Heart right ventricle (tissue), 16 donors: ENCODE data around the gene FAM13B. TPM values are rescaled to one million over a fixed set of nuclear protein-coding genes. Genes with fewer than 3 reads are reported as not detected.

Experiments
- ATAC-seq, 8 donors: fragments of 200-7000 bp; cut with Tn5 transposase; one replicate each; pipeline ENCODE4 v1.9.1; 2020; ENCODE audit warnings: mild to moderate bottlenecking in 8 of 8, moderate library complexity in 8 of 8, moderate number of reproducible peaks in 1 of 8
- DNase-seq, 2 donors: peaks; one replicate each; pipeline ENCODE4 v3.0.0-alpha.2; 2020
- H3K27ac ChIP-seq, 10 donors: fragments of 200-600 bp; sonication (generic) in 2 of 10; one replicate each; pipeline versions ENCODE4 v1.5.0 to v1.8.0; 2020 to 2022; ENCODE audit warnings: mild to moderate bottlenecking in 3 of 10
- H3K27me3 ChIP-seq, 7 donors: fragments of 200-600 bp; one replicate each; pipeline ENCODE4 v1.8.0; 2021 to 2022; ENCODE audit warnings: mild to moderate bottlenecking in 2 of 7
- H3K36me3 ChIP-seq, 9 donors: fragments of 200-600 bp; sonication (generic) in 1 of 9; one replicate each; pipeline versions ENCODE4 v1.5.0 to v1.8.0; 2020 to 2022; ENCODE audit warnings: mild to moderate bottlenecking in 2 of 9
- H3K4me1 ChIP-seq, 9 donors: fragments of 200-600 bp; sonication (generic) in 1 of 9; one replicate each; pipeline versions ENCODE4 v1.5.0 to v1.8.0; 2020 to 2022; ENCODE audit warnings: mild to moderate bottlenecking in 4 of 9
- H3K4me3 ChIP-seq, 10 donors: fragments of 200-600 bp; sonication (generic) in 2 of 10; one replicate each; pipeline versions ENCODE4 v1.5.0 to v1.8.0; 2020 to 2022; ENCODE audit warnings: mild to moderate bottlenecking in 7 of 10, moderate library complexity in 2 of 10
- H3K9me3 ChIP-seq, 11 donors: fragments of 200-600 bp in 10 of 11; sonication (generic) in 2 of 11; one replicate each; pipeline versions ENCODE4 v1.5.0 to v1.8.0; 2013 to 2022; ENCODE audit warnings: mild to moderate bottlenecking in 2 of 11, control low read depth in 1 of 11, moderate library complexity in 1 of 11
- WGBS, 2 donors: extraction: QIAGEN DNeasy Blood & Tissue Kit; methylation state at CpG; one replicate each; pipeline ENCODE4 v1.1.7; 2013; ENCODE audit warnings: inconsistent platforms in 1 of 2; 5-methylcytosine and 5-hydroxymethylcytosine counted together
- intact Hi-C, 10 donors: fragments of 100-400 bp; cut with DNase I; formaldehyde crosslinking; loops; one replicate each; pipeline versions ENCODE4 v1.11.1 to v1.14.2; 2022
- long read RNA-seq, 3 donors: library from polyadenylated mRNA; unstranded; transcript quantifications; one replicate each; pipeline ENCODE4 v2.0.0, GENCODE V29; 2020 to 2021
- polyA plus RNA-seq, 2 donors: library from polyadenylated mRNA; stranded (reverse); fragments of 200-250 nt; gene quantifications; one replicate each; pipeline ENCODE4 v1.2.3, GENCODE V29; 2013
- total RNA-seq, 10 donors: library from RNA; stranded (reverse); fragmentation: NEBNext Ultra II Directional in 3 of 10; extraction: Animal tissue kit (Norgen Biotek cat#: 25700) in 3 of 10; gene quantifications; one replicate each; pipeline versions ENCODE4 v1.2.1 to v1.2.4, GENCODE V29; 2021 to 2023
- TF ChIP-seq, protein P1 (sequence below), 9 donors: fragments of 200-600 bp; sonication (generic) in 2 of 9; IDR thresholded peaks; one replicate each; pipeline versions ENCODE4 v1.5.0 to v1.8.0; 2021 to 2022; ENCODE audit warnings: antibody characterized with exemption in 9 of 9, mild to moderate bottlenecking in 5 of 9, moderate library complexity in 1 of 9
- donor health status: Arrhythmogenic right ventricular cardiomyopathy.
- donor health status: ischemic (EF 13 %, LVEDD 7.1; RV severe dilation, severe dysfunction).
- donor health status: healthy with polysubstance abuse.
- donor health status: DM: no; HTN: yes; CAD: no.
- donor health status: DM: no; HTN: no; CAD: no.
- donor health status: ischemic (EF 25% LVEDD 6.9; RV normal size, moderate dysfunction).
- donor health status: ischemic (EF 25% LVEDD 5.7; RV mildly dilated, moderate dysfunction).
- donor health status: healthy.
- donor health status: DM: yes; HTN: yes; CAD: no.
- donor health status: Ischemic cardiomyopathy.
- donor health status: ischemic (EF 35%, LVEDD 5.7; RV mildly dilated, moderate dysfunction).
- donor health status: nonischemic (EF 11% LVEDD 7.7; RV severe dilation, severe dysfunction).
- donor health status: DM: yes; HTN: yes; CAD: no.
- donor health status: PGD.
- donor health status: ischemic (EF 29% LVEDD 5.4; RV normal size, mild dysfunction).
- donor health status: nonischemic (EF 23%, LVEDD 6.1; RV moderate dilation, normal function).

FAM13B gene
- total RNA-seq (10 to 100 TPM; 22.4 to 47.4 (median 32.1) TPM), polyA plus RNA-seq (10 to 100 TPM in 1 of 2 donors, 1 to 10 TPM in 1; 8.8 to 12.1 TPM)
- long read RNA-seq, donor 1, partial matches to known transcripts: 4 of 17 reads
- long read RNA-seq, donor 1, other reads (novel, unspliced or antisense): 13 of 17 reads
- long read RNA-seq, donor 2, full-length matches to known transcripts: 2 of 18 reads
- long read RNA-seq, donor 2, partial matches to known transcripts: 6 of 18 reads
- long read RNA-seq, donor 2, other reads (novel, unspliced or antisense): 10 of 18 reads
- long read RNA-seq, donor 3, full-length matches to known transcripts: 3 of 39 reads
- long read RNA-seq, donor 3, partial matches to known transcripts: 15 of 39 reads
- long read RNA-seq, donor 3, other reads (novel, unspliced or antisense): 21 of 39 reads

DNA sequence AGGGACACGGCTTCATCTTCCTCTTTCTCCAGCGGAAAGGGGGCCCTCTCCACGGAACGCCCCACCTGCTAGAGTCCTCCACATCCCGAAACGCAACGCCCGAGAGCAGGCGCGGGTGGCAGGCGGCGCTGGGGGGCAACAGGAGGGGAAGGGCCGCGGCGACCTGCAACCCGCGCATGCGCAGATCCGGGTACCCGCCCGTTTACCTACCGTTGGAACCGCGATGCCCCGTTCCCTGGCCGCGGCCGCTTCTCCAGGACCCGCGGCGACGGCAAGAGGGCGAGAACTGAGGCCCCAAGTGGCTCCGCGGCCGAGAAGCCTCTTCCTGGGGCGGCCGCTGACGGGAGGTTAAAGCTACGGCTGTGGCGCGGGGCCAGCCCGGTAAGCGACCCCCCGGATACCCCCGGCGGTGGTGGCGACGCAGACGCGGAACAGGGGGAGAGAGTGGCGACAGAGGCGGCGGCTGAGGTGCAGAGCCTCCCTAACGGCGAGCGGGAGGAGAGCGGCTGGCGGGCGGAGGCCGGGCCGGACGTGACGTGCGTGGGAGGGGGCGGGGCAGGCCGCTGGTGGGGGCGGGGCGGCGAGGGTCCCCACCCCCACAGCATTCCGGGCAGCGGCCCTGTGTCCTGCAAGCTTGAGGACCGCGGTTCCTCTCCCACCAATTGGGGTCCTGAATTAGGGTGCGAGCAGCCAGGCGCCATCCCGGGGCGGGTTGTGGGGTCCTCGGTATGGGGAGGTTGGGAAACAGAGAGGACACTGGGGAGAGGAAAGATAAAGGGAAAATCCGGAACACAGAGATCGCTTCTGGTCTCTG is at the start of gene FAM13B:
FAM13B (minus strand) TSS at position 508 of the 814 bp plus-strand sequence. CDS start 13,968 bp downstream, outside the sequence.
- peak within 1 kb of the TSS; percentile 77 to 100 (median 97) for H3K4me3 ChIP-seq
- ATAC-seq: peak; percentile 92 to 97 (median 94)
- H3K4me1 ChIP-seq: peaks cover 0 to 72% (median 53%) of the 10 kb centered on the region in 9 donors
- intact Hi-C loops: loop anchor here in 3 of 10 donors (5.0 to 10.0 kb wide), 4 partner anchors 35 to 280 kb away; partner anchors contain the start of gene HNRNPA0 (in 2 of the 3)
- DNase-seq: peak; percentile 77 to 83
- H3K27ac ChIP-seq: peak within 1 kb of the TSS; percentile 91 to 100 (median 99)
- H3K9me3 ChIP-seq: no peaks in the 10 kb centered on the region
- WGBS, 2 donors: 0 to 1% methylated on average over 62 to 81 of the region's 81 CpGs
- no peaks in the 10 kb centered on the region for H3K27me3 ChIP-seq
- TF ChIP-seq, protein P1, sequence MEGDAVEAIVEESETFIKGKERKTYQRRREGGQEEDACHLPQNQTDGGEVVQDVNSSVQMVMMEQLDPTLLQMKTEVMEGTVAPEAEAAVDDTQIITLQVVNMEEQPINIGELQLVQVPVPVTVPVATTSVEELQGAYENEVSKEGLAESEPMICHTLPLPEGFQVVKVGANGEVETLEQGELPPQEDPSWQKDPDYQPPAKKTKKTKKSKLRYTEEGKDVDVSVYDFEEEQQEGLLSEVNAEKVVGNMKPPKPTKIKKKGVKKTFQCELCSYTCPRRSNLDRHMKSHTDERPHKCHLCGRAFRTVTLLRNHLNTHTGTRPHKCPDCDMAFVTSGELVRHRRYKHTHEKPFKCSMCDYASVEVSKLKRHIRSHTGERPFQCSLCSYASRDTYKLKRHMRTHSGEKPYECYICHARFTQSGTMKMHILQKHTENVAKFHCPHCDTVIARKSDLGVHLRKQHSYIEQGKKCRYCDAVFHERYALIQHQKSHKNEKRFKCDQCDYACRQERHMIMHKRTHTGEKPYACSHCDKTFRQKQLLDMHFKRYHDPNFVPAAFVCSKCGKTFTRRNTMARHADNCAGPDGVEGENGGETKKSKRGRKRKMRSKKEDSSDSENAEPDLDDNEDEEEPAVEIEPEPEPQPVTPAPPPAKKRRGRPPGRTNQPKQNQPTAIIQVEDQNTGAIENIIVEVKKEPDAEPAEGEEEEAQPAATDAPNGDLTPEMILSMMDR (IDR thresholded peaks at IDR 0.05): no peak
- peaks cover 0 to 4% (median 0%) of the 10 kb centered on the region in 9 donors for H3K36me3 ChIP-seq

- intact Hi-C loops: loop anchor here in 1 of 10 donors (5.0 kb wide), 1 partner anchor 45 kb away; no protein-coding TSS in a partner anchor
- DNase-seq (no peak), ATAC-seq (no peak)
- peaks cover 0 to 2% (median 0%) of the 10 kb centered on the region in 7 donors for H3K27me3 ChIP-seq
- no peaks in the 10 kb centered on the region for H3K36me3 ChIP-seq
- TF ChIP-seq, protein P1 (IDR thresholded peaks at IDR 0.05): no peak
- H3K4me1 ChIP-seq: no peaks in the 10 kb centered on the region
- H3K4me3 ChIP-seq: no peak overlapping the region
- H3K27ac ChIP-seq: no peak overlapping the region
- no peaks in the 10 kb centered on the region for H3K9me3 ChIP-seq
- 93 to 95% methylated on average over 4 of the region's 4 CpGs for WGBS, 2 donors
Observed at GRCh38 chr5:138082033-138082432, 49.2 kb upstream of the FAM13B start.

- no peak overlapping the region for H3K27ac ChIP-seq
- intact Hi-C loops: loop anchor here in 7 of 10 donors (2.0 to 5.0 kb wide), 5 partner anchors 41 to 59 kb away; partner anchors contain the start of gene NME5 (in 1 of the 7)
Observed at GRCh38 chr5:138078006-138078643, 45.2 kb upstream of the FAM13B start.

More at GRCh38 chr5:138078006-138078643, 45.2 kb upstream of the FAM13B start:
- DNase-seq (no peak), ATAC-seq (no peak)
- no peaks in the 10 kb centered on the region for H3K9me3 ChIP-seq
- H3K27me3 ChIP-seq: peaks cover 0 to 4% (median 0%) of the 10 kb centered on the region in 7 donors
- TF ChIP-seq, protein P1 (IDR thresholded peaks at IDR 0.05): no peak
- H3K4me3 ChIP-seq: no peak overlapping the region
- no peaks in the 10 kb centered on the region for H3K4me1 ChIP-seq
- no peaks in the 10 kb centered on the region for H3K36me3 ChIP-seq
- 25 to 31% methylated on average over 1 of the region's 1 CpG for WGBS, 2 donors
